ENCODE measurements around the gene KRT2. TPM values are rescaled to one million over a fixed set of nuclear protein-coding genes. Genes with fewer than 3 reads are reported as not detected.

Gene KRT2
- total and polyA plus RNA-seq, 2 of the 8 experiments (the other 6 are each of a cell fraction or from before 2014, with no cell fraction given), result not detected

- TF ChIP-seq, protein P1, sequence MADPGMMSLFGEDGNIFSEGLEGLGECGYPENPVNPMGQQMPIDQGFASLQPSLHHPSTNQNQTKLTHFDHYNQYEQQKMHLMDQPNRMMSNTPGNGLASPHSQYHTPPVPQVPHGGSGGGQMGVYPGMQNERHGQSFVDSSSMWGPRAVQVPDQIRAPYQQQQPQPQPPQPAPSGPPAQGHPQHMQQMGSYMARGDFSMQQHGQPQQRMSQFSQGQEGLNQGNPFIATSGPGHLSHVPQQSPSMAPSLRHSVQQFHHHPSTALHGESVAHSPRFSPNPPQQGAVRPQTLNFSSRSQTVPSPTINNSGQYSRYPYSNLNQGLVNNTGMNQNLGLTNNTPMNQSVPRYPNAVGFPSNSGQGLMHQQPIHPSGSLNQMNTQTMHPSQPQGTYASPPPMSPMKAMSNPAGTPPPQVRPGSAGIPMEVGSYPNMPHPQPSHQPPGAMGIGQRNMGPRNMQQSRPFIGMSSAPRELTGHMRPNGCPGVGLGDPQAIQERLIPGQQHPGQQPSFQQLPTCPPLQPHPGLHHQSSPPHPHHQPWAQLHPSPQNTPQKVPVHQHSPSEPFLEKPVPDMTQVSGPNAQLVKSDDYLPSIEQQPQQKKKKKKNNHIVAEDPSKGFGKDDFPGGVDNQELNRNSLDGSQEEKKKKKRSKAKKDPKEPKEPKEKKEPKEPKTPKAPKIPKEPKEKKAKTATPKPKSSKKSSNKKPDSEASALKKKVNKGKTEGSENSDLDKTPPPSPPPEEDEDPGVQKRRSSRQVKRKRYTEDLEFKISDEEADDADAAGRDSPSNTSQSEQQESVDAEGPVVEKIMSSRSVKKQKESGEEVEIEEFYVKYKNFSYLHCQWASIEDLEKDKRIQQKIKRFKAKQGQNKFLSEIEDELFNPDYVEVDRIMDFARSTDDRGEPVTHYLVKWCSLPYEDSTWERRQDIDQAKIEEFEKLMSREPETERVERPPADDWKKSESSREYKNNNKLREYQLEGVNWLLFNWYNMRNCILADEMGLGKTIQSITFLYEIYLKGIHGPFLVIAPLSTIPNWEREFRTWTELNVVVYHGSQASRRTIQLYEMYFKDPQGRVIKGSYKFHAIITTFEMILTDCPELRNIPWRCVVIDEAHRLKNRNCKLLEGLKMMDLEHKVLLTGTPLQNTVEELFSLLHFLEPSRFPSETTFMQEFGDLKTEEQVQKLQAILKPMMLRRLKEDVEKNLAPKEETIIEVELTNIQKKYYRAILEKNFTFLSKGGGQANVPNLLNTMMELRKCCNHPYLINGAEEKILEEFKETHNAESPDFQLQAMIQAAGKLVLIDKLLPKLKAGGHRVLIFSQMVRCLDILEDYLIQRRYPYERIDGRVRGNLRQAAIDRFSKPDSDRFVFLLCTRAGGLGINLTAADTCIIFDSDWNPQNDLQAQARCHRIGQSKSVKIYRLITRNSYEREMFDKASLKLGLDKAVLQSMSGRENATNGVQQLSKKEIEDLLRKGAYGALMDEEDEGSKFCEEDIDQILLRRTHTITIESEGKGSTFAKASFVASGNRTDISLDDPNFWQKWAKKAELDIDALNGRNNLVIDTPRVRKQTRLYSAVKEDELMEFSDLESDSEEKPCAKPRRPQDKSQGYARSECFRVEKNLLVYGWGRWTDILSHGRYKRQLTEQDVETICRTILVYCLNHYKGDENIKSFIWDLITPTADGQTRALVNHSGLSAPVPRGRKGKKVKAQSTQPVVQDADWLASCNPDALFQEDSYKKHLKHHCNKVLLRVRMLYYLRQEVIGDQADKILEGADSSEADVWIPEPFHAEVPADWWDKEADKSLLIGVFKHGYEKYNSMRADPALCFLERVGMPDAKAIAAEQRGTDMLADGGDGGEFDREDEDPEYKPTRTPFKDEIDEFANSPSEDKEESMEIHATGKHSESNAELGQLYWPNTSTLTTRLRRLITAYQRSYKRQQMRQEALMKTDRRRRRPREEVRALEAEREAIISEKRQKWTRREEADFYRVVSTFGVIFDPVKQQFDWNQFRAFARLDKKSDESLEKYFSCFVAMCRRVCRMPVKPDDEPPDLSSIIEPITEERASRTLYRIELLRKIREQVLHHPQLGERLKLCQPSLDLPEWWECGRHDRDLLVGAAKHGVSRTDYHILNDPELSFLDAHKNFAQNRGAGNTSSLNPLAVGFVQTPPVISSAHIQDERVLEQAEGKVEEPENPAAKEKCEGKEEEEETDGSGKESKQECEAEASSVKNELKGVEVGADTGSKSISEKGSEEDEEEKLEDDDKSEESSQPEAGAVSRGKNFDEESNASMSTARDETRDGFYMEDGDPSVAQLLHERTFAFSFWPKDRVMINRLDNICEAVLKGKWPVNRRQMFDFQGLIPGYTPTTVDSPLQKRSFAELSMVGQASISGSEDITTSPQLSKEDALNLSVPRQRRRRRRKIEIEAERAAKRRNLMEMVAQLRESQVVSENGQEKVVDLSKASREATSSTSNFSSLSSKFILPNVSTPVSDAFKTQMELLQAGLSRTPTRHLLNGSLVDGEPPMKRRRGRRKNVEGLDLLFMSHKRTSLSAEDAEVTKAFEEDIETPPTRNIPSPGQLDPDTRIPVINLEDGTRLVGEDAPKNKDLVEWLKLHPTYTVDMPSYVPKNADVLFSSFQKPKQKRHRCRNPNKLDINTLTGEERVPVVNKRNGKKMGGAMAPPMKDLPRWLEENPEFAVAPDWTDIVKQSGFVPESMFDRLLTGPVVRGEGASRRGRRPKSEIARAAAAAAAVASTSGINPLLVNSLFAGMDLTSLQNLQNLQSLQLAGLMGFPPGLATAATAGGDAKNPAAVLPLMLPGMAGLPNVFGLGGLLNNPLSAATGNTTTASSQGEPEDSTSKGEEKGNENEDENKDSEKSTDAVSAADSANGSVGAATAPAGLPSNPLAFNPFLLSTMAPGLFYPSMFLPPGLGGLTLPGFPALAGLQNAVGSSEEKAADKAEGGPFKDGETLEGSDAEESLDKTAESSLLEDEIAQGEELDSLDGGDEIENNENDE (IDR thresholded peaks at IDR 0.05; ENCODE audit: insufficient replicate concordance, low read length), result no peak
- no peak for TF ChIP-seq E2F6 (IDR thresholded peaks at IDR 0.05)
Observed at GRCh38 chr12:52661668-52662067, 9.7 kb upstream of the KRT2 start (continued).
